Natural killer cell (primary cell): Measurements from ENCODE around the gene ZNF618. TPM values are rescaled to one million over a fixed set of nuclear protein-coding genes. Genes with fewer than 3 reads are reported as not detected.

Source experiments
- ATAC-seq, 3 donors: fragments of 150-1000 bp in 2 of 3; fragments of 200-7000 bp in 1 of 3; cut with Tn5 transposase; 1 replicate in 1 of 3; 2 replicates in 2 of 3; pipeline ENCODE4 v1.10.0; 2021; ENCODE audit warnings: mild to moderate bottlenecking in 2 of 3, moderate library complexity in 2 of 3
- DNase-seq, 2 donors: peaks; one replicate each; pipeline versions ENCODE4 v3.0.0 to v3.0.0-alpha.2; 2013 to 2021; ENCODE audit warnings: mixed read lengths in 1 of 2
- H3K27ac ChIP-seq: one replicate; pipeline ENCODE4 v1.5.1; 2013; ENCODE audit warnings: mild to moderate bottlenecking, low read length
- H3K27me3 ChIP-seq: one replicate; pipeline ENCODE4 v1.6.1; 2013; ENCODE audit warnings: low read length; ENCODE audit not compliant: control insufficient read depth, insufficient read depth
- H3K36me3 ChIP-seq: one replicate; pipeline ENCODE4 v1.6.1; 2013; ENCODE audit warnings: low read length; ENCODE audit not compliant: control insufficient read depth, insufficient read depth
- H3K4me1 ChIP-seq: one replicate; pipeline ENCODE4 v1.6.1; 2013; ENCODE audit warnings: low read length; ENCODE audit not compliant: control insufficient read depth, insufficient read depth
- H3K4me3 ChIP-seq: one replicate; pipeline ENCODE4 v1.5.1; 2013; ENCODE audit warnings: low read length
- H3K9me3 ChIP-seq: one replicate; pipeline ENCODE4 v1.6.1; 2013; ENCODE audit warnings: low read length; ENCODE audit not compliant: control insufficient read depth, insufficient read depth
- H3K27ac Mint-ChIP-seq, 2 donors: one replicate each; pipeline ENCODE4 v1.8.0; 2022; ENCODE audit warnings: mild to moderate bottlenecking in 2 of 2, mixed read lengths in 2 of 2, moderate library complexity in 1 of 2
- H3K27me3 Mint-ChIP-seq, 2 donors: one replicate each; pipeline ENCODE4 v1.8.0; 2022; ENCODE audit warnings: low read depth in 2 of 2, mixed read lengths in 2 of 2
- H3K36me3 Mint-ChIP-seq: one replicate; pipeline ENCODE4 v1.8.0; 2022; ENCODE audit warnings: mixed read lengths
- H3K4me1 Mint-ChIP-seq, 2 donors: one replicate each; pipeline ENCODE4 v1.8.0; 2022; ENCODE audit warnings: mixed read lengths in 2 of 2
- H3K4me3 Mint-ChIP-seq: one replicate; pipeline ENCODE4 v1.8.0; 2022; ENCODE audit warnings: mild to moderate bottlenecking, moderate library complexity, mixed read lengths
- H3K9me3 Mint-ChIP-seq, 2 donors: one replicate each; pipeline ENCODE4 v1.8.0; 2022; ENCODE audit warnings: mixed read lengths in 2 of 2
- CTCF ChIP-seq: fragments of 200-600 bp; IDR thresholded peaks from one replicate; pipeline ENCODE4 v1.8.0; 2022; ENCODE audit warnings: antibody characterized with exemption
- WGBS: methylation state at CpG from one replicate; pipeline ENCODE4 v1.1.7; 2013; ENCODE audit warnings: missing lambda C conversion rate; ENCODE audit not compliant: insufficient coverage; 5-methylcytosine and 5-hydroxymethylcytosine counted together
- intact Hi-C: fragments of 100-400 bp; cut with micrococcal nuclease; formaldehyde crosslinking; loops from one replicate; pipeline ENCODE4 v1.14.2; 2022
- total RNA-seq, 4 donors: library from RNA; stranded (reverse); fragments of 120-200 nt in 1 of 4; gene quantifications; one replicate each; pipeline versions ENCODE4 v1.2.3 to v1.2.4, GENCODE V29; 2013 to 2022

The ZNF618 gene
- total RNA-seq, 3 donors from 2014 or later (not counting 1 experiment from before 2014, with no cell fraction given): 9.2 to 10.7 (median 10.0) TPM

DNA sequence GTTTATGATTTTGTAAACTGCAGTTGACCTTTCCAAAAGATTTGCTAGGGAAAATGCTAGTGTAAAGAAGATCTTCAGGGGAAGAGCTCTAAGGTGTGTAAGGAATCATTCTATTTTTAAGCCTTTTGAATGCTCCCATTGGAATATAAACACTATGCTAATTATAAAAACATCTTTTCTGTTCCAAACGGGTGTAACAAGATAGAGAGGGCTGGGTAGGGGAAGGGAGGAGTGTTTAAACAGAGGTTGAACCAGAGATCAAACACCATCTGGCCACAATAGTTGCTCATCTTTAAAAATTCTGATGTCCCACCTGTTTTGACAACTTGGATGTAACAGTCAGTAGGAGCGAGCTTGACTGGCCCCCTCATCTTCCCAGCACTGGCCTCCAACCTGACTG is 38.4 kb downstream of the ZNF618 start:
- TF ChIP-seq CTCF: no peak
- Mint-ChIP-seq H3K27ac (no peak overlapping the region), H3K4me3 (no peak overlapping the region), H3K9me3 (no peaks in the 10 kb centered on the region), H3K4me1 (peaks cover 0 to 12% of the 10 kb centered on the region in 2 donors), H3K36me3 (no peaks in the 10 kb centered on the region), H3K27me3 (no peaks in the 10 kb centered on the region)
- intact Hi-C loops: no loop called here
- no peaks in the 10 kb centered on the region for H3K4me1 ChIP-seq
- H3K36me3 ChIP-seq: no peaks in the 10 kb centered on the region
- H3K27ac ChIP-seq: no peak overlapping the region
- H3K4me3 ChIP-seq: no peak overlapping the region
- no peak for ATAC-seq
- DNase-seq: no peak
- no peaks in the 10 kb centered on the region for H3K9me3 ChIP-seq
- H3K27me3 ChIP-seq: no peaks in the 10 kb centered on the region
- WGBS: 66% methylated on average over 1 of the region's 2 CpGs

- DNase-seq: no peak
- Mint-ChIP-seq H3K36me3 (no peaks in the 10 kb centered on the region), H3K27ac (no peak overlapping the region), H3K4me1 (peaks cover 0 to 12% of the 10 kb centered on the region in 2 donors), H3K9me3 (no peaks in the 10 kb centered on the region), H3K27me3 (no peaks in the 10 kb centered on the region), H3K4me3 (no peak overlapping the region)
- WGBS: 90% methylated on average over 8 of the region's 9 CpGs
- Histone ChIP-seq H3K27me3 (no peaks in the 10 kb centered on the region), H3K36me3 (no peaks in the 10 kb centered on the region), H3K9me3 (no peaks in the 10 kb centered on the region), H3K27ac (no peak overlapping the region), H3K4me1 (no peaks in the 10 kb centered on the region), H3K4me3 (no peak overlapping the region)
- no peak for TF ChIP-seq CTCF
- intact Hi-C loops: no loop called here
- ATAC-seq: no peak
Measured at GRCh38 chr9:113915817-113916434, 39.8 kb downstream of the ZNF618 start.

- Mint-ChIP-seq H3K36me3 (no peaks in the 10 kb centered on the region), H3K4me3 (no peak overlapping the region), H3K27me3 (no peaks in the 10 kb centered on the region), H3K9me3 (no peaks in the 10 kb centered on the region), H3K4me1 (peaks cover 2 to 14% of the 10 kb centered on the region in 2 donors), H3K27ac (no peak overlapping the region)
- DNase-seq (no peak), ATAC-seq (no peak)
- intact Hi-C loops: no loop called here
- Histone ChIP-seq H3K9me3 (no peaks in the 10 kb centered on the region), H3K4me3 (no peak overlapping the region), H3K4me1 (no peaks in the 10 kb centered on the region), H3K27me3 (no peaks in the 10 kb centered on the region), H3K36me3 (no peaks in the 10 kb centered on the region), H3K27ac (no peak overlapping the region)
- TF ChIP-seq CTCF: no peak
- WGBS: 100% methylated on average over 1 of the region's 2 CpGs
Measured at GRCh38 chr9:113916931-113917330, 40.8 kb downstream of the ZNF618 start.
